ENCODE measurements around the gene TMBIM1. TPM values are rescaled to one million over a fixed set of nuclear protein-coding genes. Genes with fewer than 3 reads are reported as not detected.

TMBIM1 gene
- total RNA-seq, 1 donor from 2014 or later, result 111 TPM

- DNase-seq, result no peak
- Histone ChIP-seq H3K4me1 (peaks cover 75% of the 10 kb centered on the region), H3K27me3 (ENCODE audit: low read depth) (no peaks in the 10 kb centered on the region), H3K27ac (replicated peaks) (peak overlapping the region; percentile 99), H3K36me3 (peaks cover 53% of the 10 kb centered on the region), H3K9me3 (replicated peaks) (no peaks in the 10 kb centered on the region), H3K4me3 (peak overlapping the region; percentile 20)
- intact Hi-C loops (cut with micrococcal nuclease), result no loop called here
- no peak for TF ChIP-seq CTCF (IDR thresholded peaks at IDR 0.05; ENCODE audit: borderline replicate concordance)
These were observed 9.9 kb downstream of the TMBIM1 start for GRCh38 chr2:218282173-218282991.

- H3K36me3 ChIP-seq, result peaks cover 62% of the 10 kb centered on the region
- H3K27me3 ChIP-seq (ENCODE audit: low read depth), result no peaks in the 10 kb centered on the region
- no peaks in the 10 kb centered on the region for H3K9me3 ChIP-seq (replicated peaks)
- peaks cover 74% of the 10 kb centered on the region for H3K4me1 ChIP-seq
- no peak for TF ChIP-seq CTCF (IDR thresholded peaks at IDR 0.05; ENCODE audit: borderline replicate concordance)
- H3K27ac ChIP-seq (replicated peaks), result peak overlapping the region; percentile 99
- intact Hi-C loops (cut with micrococcal nuclease), result no loop called here
- H3K4me3 ChIP-seq, result peak overlapping the region; percentile 20
- DNase-seq, result no peak
These were observed 10.9 kb downstream of the TMBIM1 start for GRCh38 chr2:218281449-218281848.

GRCh38 chr2:218280260-218280870 is 11.9 kb downstream of the TMBIM1 start:
- intact Hi-C loops (cut with micrococcal nuclease), result no loop called here
- no peak for TF ChIP-seq CTCF (IDR thresholded peaks at IDR 0.05; ENCODE audit: borderline replicate concordance)
- peaks cover 66% of the 10 kb centered on the region for H3K4me1 ChIP-seq

GRCh38 chr2:218278531-218279360 is 13.6 kb downstream of the TMBIM1 start:
- H3K4me1 ChIP-seq, result peaks cover 66% of the 10 kb centered on the region
- intact Hi-C loops (cut with micrococcal nuclease), result no loop called here
- no peak overlapping the region for H3K27ac ChIP-seq (replicated peaks)
- no peak overlapping the region for H3K4me3 ChIP-seq
- H3K9me3 ChIP-seq (replicated peaks), result no peaks in the 10 kb centered on the region
- no peak for TF ChIP-seq CTCF (IDR thresholded peaks at IDR 0.05; ENCODE audit: borderline replicate concordance)
- no peaks in the 10 kb centered on the region for H3K27me3 ChIP-seq (ENCODE audit: low read depth)
- no peak for DNase-seq
- H3K36me3 ChIP-seq, result peaks cover 89% of the 10 kb centered on the region

More at GRCh38 chr2:218280260-218280870, 11.9 kb downstream of the TMBIM1 start:
- DNase-seq, result no peak
- no peak overlapping the region for H3K27ac ChIP-seq (replicated peaks)
- H3K4me3 ChIP-seq, result no peak overlapping the region
- no peaks in the 10 kb centered on the region for H3K9me3 ChIP-seq (replicated peaks)
- H3K27me3 ChIP-seq (ENCODE audit: low read depth), result no peaks in the 10 kb centered on the region
- peaks cover 73% of the 10 kb centered on the region for H3K36me3 ChIP-seq

GRCh38 chr2:218277921-218278320 is 14.4 kb downstream of the TMBIM1 start:
- H3K27ac ChIP-seq (replicated peaks), result no peak overlapping the region
- intact Hi-C loops (cut with micrococcal nuclease), result no loop called here
- no peak for DNase-seq

More at GRCh38 chr2:218277921-218278320, 14.4 kb downstream of the TMBIM1 start:
- H3K9me3 ChIP-seq (replicated peaks), result no peaks in the 10 kb centered on the region
- no peak for TF ChIP-seq CTCF (IDR thresholded peaks at IDR 0.05; ENCODE audit: borderline replicate concordance)
- no peak overlapping the region for H3K4me3 ChIP-seq
- H3K27me3 ChIP-seq (ENCODE audit: low read depth), result no peaks in the 10 kb centered on the region
- peaks cover 66% of the 10 kb centered on the region for H3K4me1 ChIP-seq
- peaks cover 96% of the 10 kb centered on the region for H3K36me3 ChIP-seq
